ENCODE data around the gene PIP5K1B. TPM values are rescaled to one million over a fixed set of nuclear protein-coding genes. Genes with fewer than 3 reads are reported as not detected.

PIP5K1B gene
- polyA plus RNA-seq, 10 donors, result 1.1 to 2.2 (median 1.5) TPM

GRCh38 chr9:68732405-68733020, 27.5 kb downstream of the PIP5K1B start:
- DNase-seq, result no peak

DNA sequence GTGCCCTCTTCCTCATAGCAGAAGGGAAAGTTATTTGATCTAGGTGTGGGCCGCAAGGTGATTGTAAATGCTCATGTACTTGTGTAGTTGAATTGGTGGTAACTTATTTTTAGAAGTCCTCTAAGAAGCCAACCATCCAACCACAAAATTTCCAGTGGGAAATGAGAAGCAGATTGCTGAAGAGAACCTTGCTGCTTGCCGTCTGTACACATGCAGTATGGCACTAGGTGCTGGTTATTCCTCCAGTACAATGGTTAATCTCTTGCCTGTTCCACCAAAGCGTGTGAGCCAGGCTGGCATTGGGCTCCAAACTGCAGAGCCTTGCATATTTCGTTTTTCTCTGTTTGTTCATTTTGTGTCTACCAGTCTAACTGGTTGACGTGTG, 28.0 kb downstream of the PIP5K1B start:
- DNase-seq, result no peak

DNA sequence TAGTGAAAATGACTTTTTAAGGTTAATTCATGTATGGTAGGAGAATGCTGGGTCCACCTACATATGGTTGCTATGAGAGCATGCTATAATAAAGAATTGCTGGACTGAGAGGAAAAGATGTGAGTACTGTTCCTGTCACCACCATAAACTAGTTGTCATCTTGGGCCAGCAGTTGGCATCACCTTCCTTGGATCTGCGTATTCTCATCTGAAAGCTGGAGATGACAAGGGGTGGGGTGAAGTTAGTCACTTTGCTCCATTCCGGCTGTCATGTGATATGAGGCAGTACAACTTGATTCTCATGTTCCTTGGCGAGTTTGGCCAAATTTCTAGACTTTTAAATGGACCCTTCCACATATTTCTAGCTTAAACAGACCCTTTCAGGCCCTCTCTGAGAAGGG, 33.3 kb downstream of the PIP5K1B start:
- no peak for DNase-seq

- peak in 2 of 3 donors; percentile 5 to 14 for DNase-seq
These were observed 34.7 kb downstream of the PIP5K1B start for GRCh38 chr9:68739621-68740174.

GRCh38 chr9:68740561-68740960, 35.5 kb downstream of the PIP5K1B start:
- DNase-seq, result no peak

GRCh38 chr9:68741234-68741633, 36.2 kb downstream of the PIP5K1B start:
- no peak for DNase-seq

- DNase-seq, result no peak
These were observed 36.8 kb downstream of the PIP5K1B start for GRCh38 chr9:68741704-68742332.

DNA sequence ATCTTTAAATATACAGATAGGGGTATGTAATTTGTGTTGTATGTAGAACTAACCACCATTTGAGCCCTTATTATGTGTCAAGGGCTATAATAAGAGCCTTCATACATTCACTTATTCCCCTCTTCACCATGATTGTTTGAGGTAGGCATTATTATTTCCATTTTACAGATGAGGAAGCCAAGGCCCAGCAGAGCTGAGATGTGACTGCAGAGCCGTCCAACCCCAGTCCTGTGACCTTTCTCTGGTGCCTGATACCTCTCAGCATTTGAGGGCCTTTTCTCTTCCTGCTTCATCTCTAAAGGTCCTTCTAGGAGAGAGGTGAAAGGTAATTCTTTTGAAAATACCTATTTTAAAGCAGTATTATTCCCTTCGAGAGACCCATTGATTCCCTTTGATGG, 37.3 kb downstream of the PIP5K1B start:
- DNase-seq, result no peak

GRCh38 chr9:68744426-68744825, 39.4 kb downstream of the PIP5K1B start:
- DNase-seq, result no peak

DNA sequence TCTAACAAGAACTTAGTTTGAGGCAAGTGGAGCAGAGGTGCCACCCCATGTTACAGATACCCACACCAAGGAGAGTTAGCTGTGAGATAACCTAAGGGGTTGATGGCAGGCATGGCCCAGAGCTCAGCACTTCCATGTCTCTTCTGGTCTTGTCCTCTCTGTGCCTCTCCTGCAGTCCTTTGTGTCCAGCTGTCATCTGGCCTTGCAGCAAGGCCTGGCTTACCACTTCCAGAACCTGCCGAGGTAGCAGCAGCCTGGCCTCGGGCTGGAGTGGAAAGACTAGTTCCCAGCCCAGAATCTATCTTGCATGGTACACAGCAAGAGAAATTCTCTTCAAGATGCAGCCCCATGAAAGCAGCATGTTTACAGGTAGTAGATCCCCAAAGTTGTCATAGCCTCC, 41.5 kb downstream of the PIP5K1B start:
- DNase-seq, result no peak

GRCh38 chr9:68747043-68747533, 42.0 kb downstream of the PIP5K1B start:
- DNase-seq, result no peak

DNA sequence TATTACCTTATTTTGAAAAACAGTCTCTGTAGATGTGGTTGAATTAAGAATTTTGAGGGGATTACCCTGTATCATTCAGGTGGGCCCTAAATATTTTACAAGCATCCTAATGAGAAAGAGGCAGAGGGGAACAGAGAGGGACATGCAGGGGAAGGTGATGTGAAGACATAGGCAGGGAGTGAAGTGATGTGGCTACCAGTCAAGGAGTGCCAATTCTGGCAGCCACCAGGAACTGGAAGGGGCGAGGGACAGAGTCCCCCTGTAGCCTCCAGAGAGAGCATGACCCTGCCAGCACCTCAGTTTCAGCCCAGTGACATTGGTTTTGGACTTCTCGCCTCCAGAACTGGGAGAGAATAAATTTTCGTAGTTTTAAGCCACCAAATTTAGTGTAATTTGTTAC, 44.1 kb downstream of the PIP5K1B start:
- DNase-seq, result no peak

DNA sequence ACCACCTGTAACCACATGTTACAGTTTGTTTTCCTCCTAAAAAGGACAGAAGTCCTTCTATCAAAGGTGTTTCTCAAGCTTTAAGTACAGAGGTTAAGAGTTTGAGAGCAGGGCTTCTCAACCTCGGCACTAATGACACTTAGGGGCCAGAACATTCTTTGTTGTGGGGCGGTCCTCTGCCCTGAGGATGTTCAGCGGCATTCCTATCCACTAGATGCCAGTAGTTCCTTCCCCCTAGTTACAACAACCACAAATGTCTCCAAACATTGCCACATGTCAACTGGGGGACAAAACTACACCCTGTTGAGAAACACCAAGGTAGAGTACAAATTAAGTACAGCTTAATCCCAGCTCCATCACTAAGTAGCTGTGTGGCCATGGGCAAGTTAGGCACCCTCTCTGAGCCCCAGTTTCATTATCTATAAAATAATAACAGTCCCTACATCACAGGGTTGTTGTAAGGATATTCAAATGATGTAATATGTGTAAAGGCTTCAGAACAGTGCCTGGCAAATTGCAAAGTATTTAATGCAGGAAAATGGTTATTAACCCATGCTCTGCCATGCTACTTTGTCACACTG, 44.6 kb downstream of the PIP5K1B start:
- DNase-seq, result no peak

DNA sequence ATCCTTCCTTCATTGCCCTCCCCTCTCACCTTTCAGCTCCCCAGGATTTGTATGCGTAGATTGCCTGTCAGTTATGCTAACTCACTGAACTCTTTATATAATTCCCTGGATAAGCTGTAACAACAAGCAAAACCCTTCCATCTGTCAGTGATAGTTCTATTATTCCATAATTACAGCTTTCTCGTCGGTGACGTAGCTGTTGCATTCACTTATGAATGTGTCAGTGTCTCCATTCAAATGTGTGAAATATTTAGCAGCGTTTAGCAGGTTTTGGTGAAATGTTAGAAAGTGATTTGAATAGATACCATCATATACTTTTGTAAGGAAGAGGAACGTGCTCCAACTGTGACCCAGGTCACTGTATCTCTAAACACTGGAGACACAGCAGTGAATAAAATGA, 45.2 kb downstream of the PIP5K1B start:
- no peak for DNase-seq

GRCh38 chr9:68750786-68751185, 45.7 kb downstream of the PIP5K1B start:
- DNase-seq, result no peak

GRCh38 chr9:68751556-68751955, 46.5 kb downstream of the PIP5K1B start:
- DNase-seq, result no peak

DNA sequence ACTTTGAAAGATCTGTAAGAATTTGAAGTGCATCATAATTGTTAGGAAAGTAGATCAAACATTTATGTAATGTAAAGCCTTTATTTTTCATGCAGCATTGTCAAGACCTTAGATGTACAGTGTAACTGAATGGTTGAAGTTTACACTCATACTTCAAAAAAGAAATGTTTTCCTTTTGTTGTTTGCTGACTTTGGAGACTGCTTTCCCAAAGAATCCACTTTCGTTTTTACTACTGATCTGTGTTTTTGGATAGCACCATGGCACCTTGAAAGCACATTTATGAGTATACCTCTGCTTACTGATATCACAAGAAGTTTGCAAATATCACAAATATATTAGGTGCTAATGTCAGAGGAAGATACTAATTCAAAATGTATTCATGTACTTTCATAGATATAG, 50.0 kb downstream of the PIP5K1B start:
- no peak for DNase-seq

- no peak for DNase-seq
These were observed 50.7 kb downstream of the PIP5K1B start for GRCh38 chr9:68755752-68756151.

DNA sequence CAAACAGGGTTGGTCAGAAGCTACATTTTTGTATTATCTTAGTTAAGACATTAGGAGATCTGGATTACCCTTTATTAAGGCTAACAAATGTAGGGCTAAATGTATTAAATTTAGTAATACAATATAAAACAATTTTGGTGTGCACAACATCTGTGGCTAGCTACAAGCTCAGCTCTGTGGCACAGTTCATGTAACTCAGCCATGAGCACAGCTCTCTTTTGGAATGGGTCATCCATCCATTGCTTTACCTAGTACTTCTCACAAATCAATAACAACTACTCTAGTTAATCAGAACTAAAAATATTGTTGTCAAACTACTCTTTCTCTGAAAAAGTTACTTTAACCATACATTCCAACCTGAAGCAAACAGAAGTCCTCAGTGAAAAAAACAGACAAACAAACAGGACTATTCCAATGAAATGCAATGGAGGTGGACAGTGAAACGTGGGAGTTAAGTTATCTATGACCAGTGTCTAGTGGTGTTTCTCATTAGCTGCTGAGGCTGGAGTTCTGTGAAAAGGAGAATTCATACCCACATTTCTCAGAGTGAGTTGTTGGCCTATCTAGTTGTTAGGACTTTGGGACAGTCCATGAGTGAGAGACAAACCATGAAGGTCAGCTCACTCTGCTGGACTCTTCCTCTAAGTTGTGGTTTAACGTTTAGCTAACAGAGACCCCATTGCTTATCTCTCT, 55.1 kb downstream of the PIP5K1B start:
- DNase-seq, result no peak

DNA sequence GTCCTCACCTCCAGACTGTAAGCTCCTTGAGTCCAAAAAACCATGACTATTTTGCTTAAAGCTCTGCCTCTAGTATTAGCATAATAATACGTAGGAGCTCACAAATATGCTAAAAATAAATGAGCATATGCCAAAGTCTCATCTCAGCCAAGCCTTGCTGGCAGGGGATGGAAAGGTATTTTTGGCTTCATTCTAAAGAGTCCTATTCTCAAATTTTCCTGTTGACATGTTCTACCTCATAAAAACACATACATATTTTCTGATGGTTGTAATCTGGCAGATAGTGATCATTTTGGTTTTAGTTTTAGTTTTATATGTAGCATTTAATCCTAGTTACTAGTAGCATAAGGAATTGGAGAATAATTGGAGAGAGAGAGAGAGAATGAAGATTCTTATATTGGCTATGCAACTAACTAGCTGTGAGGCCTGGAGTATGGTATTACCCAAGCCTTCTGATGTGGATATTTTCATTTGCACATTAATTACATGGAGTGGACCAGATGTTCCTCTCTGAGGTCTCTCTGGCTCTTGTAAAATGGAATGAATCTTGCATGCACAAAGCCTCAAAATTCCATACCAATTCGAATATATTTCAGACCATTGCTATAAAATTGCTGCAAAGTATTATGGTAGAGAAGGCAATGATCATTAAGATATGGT, 55.8 kb downstream of the PIP5K1B start:
- DNase-seq, result no peak

DNA sequence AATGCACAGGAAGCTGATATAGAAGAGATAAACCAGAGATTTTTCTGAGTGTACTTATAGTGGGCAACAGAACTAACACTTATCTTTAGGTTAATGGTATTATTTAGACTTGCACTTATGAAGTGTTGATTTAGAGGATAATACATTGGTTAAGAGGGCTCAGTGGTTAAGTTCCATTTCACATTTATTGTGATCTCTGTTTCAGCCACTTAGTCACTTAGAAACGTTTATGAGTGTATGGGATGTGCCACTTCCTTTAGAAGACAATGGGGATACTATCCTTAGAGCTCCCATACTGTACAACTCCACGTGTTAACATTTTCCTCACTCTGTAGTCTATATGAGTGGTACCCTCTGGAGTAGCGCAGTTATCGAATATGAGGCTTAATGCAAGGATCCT, 57.5 kb downstream of the PIP5K1B start:
- DNase-seq, result no peak

GRCh38 chr9:68763104-68763503, 58.1 kb downstream of the PIP5K1B start:
- DNase-seq, result no peak

All from muscle of back (tissue), 11 donors.